ENCODE results near the gene MYCL. TPM values are rescaled to one million over a fixed set of nuclear protein-coding genes. Genes with fewer than 3 reads are reported as not detected.
"Not testable (repeated sequence)": the region's sequence is repeated elsewhere in the genome, so short reads cannot be mapped to it uniquely, and the experiment has no call there.

MYCL gene
- total and polyA plus RNA-seq, 2 of the 4 experiments (the other 2 are of a cell fraction), result 0.72 to 0.87 TPM

DNA sequence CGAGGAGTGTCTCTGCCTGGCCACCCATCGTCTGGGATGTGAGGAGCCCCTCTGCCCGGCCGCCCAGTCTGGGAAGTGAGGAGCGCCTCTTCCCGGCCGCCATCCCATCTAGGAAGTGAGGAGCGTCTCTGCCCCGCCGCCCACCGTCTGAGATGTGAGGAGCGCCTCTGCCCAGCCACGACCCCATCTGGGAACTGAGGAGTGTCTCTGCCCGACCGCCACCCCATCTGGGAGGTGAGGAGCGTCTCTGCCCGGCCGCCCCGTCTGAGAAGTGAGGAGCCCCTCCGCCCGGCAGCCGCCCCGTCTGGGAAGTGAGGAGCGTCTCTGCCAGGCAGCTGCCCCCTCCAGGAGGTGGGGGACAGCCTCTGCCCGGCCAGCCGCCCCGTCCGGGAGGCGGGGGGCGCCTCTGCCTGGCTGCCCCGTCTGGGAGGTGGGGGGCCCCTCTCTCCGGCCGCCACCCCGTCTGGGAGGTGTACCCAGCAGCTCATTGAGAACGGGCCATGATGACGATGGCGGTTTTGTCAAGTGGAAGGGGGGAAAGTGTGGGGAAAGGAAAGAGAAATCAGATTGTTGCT, 32.1 kb downstream of the MYCL start:
- H3K9me1 ChIP-seq (ENCODE audit: insufficient read depth, low read length); H2AK5ac ChIP-seq (ENCODE audit: low read depth, low read length); H3K56ac ChIP-seq (ENCODE audit: extremely low read depth, insufficient read depth, low read length); intact Hi-C loops (cut with micrococcal nuclease); H4K8ac ChIP-seq (ENCODE audit: low read depth in 2 of 2, low read length in 2 of 2); H4K5ac ChIP-seq (ENCODE audit: low read depth, low read length); H3K9ac ChIP-seq (ENCODE audit: low read depth, low read length); H3K4me2 ChIP-seq (ENCODE audit: low read depth, low read length); H3K4me3 ChIP-seq (ENCODE audit: insufficient read depth, low read depth, low read length); H3K18ac ChIP-seq (ENCODE audit: low read depth, low read length); dilution Hi-C loops (cut with HindIII; ENCODE audit: low sequenced_read_pairs, unreplicated experiment); BruUV-seq (replicated peaks); H3K4me1 ChIP-seq (ENCODE audit: control insufficient read depth, insufficient read depth, low read length); H3K27ac ChIP-seq (ENCODE audit: insufficient read depth, low read length); H3K36me3 ChIP-seq (ENCODE audit: control insufficient read depth, insufficient read depth, low read length); H3K27me3 ChIP-seq (ENCODE audit: control insufficient read depth, insufficient read depth, low read length); H2BK15ac ChIP-seq (ENCODE audit: low read depth, low read length); H3K23ac ChIP-seq (ENCODE audit: low read depth, low read length); H3K14ac ChIP-seq (replicated peaks; ENCODE audit: low read depth, low read length); in situ Hi-C loops (cut with MboI; ENCODE audit: low sequenced_read_pairs); H3K4ac ChIP-seq (ENCODE audit: low read depth, low read length); POLR2A ChIA-PET (ENCODE audit: unreplicated experiment); DNase-seq; H2BK5ac ChIP-seq (ENCODE audit: low read depth, low read length, poor library complexity, severe bottlenecking); H2BK120ac ChIP-seq (ENCODE audit: low read depth, low read length); H2AFZ ChIP-seq (replicated peaks; ENCODE audit: low read length, poor library complexity); H2BK20ac ChIP-seq (ENCODE audit: low read depth, low read length); H2AK9ac ChIP-seq (replicated peaks; ENCODE audit: low read depth, low read length, poor library complexity); H4K91ac ChIP-seq (ENCODE audit: insufficient read depth, low read depth, low read length); ATAC-seq (ENCODE audit: low read depth); H3K9me3 ChIP-seq (ENCODE audit: control insufficient read depth, insufficient read depth, low read length): not testable (repeated sequence)
- CTCF ChIA-PET, result interaction anchor here (0.6 kb wide), 1 partner anchor 163 kb away, joined by 3 read pairs; no protein-coding TSS in a partner anchor
- Histone ChIP-seq H3K79me1 (ENCODE audit: low read depth in 1 of 2, low read length in 2 of 2) (peaks cover 24 to 54% of the 10 kb centered on the region in 2 experiments; a peak in 3 of 4 replicates), H4K20me1 (ENCODE audit: insufficient read depth, low read length) (peaks cover 37% of the 10 kb centered on the region)
- WGBS, 2 experiments (ENCODE audit: extremely low coverage in 2 of 2, insufficient read length in 1 of 2), result 97% methylated on average over 5 of the region's 37 CpGs; no CpG with 5 or more reads in 1 of the 2 experiments

Data from IMR-90 (cell line).